Upper lobe of left lung (tissue), 4 donors: ENCODE results near the gene WIPI1.

Source experiments
- POLR2A ChIP-seq, 4 donors: fragments of 450-650 bp; IDR thresholded peaks; one replicate each; pipeline ENCODE4 v1.5.1; 2016 to 2017; ENCODE audit warnings: antibody characterized with exemption in 4 of 4, mild to moderate bottlenecking in 2 of 4
- TF ChIP-seq, protein P1 (sequence below), 6 experiments: fragments of 450-650 bp in 4 of 6; fragments of 200-600 bp in 2 of 6; sonication (generic) in 2 of 6; IDR thresholded peaks; one replicate each; pipeline ENCODE4 v1.5.1; 2016 to 2019; ENCODE audit warnings: antibody characterized with exemption in 6 of 6

DNA sequence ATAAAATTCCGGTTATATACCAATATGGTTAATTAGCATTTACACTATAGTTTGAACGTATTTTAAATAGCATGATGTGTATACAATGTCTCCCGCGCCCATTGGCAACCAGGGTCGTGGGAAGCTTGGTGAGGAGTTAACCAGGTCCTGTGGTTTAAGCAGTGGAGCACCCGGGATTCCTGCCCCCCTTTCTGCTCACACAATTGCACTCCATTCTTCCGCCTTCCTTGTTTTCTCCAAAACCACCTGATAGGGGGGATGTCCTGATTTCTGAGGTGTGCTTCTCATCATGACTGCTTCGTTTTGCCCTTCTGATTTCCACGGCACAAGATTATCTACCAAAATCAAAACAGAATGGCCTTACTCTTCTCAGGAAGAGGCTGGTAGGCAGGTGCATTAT lies 35.8 kb downstream of the WIPI1 start:
- TF ChIP-seq, protein P1, sequence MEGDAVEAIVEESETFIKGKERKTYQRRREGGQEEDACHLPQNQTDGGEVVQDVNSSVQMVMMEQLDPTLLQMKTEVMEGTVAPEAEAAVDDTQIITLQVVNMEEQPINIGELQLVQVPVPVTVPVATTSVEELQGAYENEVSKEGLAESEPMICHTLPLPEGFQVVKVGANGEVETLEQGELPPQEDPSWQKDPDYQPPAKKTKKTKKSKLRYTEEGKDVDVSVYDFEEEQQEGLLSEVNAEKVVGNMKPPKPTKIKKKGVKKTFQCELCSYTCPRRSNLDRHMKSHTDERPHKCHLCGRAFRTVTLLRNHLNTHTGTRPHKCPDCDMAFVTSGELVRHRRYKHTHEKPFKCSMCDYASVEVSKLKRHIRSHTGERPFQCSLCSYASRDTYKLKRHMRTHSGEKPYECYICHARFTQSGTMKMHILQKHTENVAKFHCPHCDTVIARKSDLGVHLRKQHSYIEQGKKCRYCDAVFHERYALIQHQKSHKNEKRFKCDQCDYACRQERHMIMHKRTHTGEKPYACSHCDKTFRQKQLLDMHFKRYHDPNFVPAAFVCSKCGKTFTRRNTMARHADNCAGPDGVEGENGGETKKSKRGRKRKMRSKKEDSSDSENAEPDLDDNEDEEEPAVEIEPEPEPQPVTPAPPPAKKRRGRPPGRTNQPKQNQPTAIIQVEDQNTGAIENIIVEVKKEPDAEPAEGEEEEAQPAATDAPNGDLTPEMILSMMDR (IDR thresholded peaks at IDR 0.05): no peak
- TF ChIP-seq POLR2A (IDR thresholded peaks at IDR 0.05): no peak
